Measurements from ENCODE around the gene TWNK.

TWNK gene

GRCh38 chr10:100978901-100979195 is 8.5 kb upstream of the TWNK start:
- H3K4me1 ChIP-seq (ENCODE audit: control insufficient read depth, insufficient read depth, low read length), result no peaks in the 10 kb centered on the region
- peaks cover 8 to 58% of the 10 kb centered on the region in 2 experiments for H3K36me3 ChIP-seq (ENCODE audit: control insufficient read depth in 2 of 2, insufficient read depth in 1 of 2, low read length in 2 of 2)
- H3K4me3 ChIP-seq (ENCODE audit: low read depth, low read length), result no peak overlapping the region
- POLR2A ChIA-PET, result no interaction called here
- no peaks in the 10 kb centered on the region for H3K9me3 ChIP-seq (ENCODE audit: control insufficient read depth, insufficient read depth, low read depth, low read length)
- CTCF ChIA-PET, result interaction anchor here (0.6 kb wide), 1 partner anchor 33 kb away, joined by 3 read pairs; no protein-coding TSS in a partner anchor
- no peak overlapping the region for H3K27ac ChIP-seq (ENCODE audit: extremely low read depth, low read depth, low read length)
- TF ChIP-seq BCL11A (tag by site-specific recombination; IDR thresholded peaks at IDR 0.05; ENCODE audit: low read depth) (no peak), GLIS1 (tag by site-specific recombination; IDR thresholded peaks at IDR 0.05) (no peak), ZBTB21 (tag by site-specific recombination; IDR thresholded peaks at IDR 0.05) (no peak), ZNF501 (tag by site-specific recombination; IDR thresholded peaks at IDR 0.05) (no peak), ZNF184 (tag by site-specific recombination; IDR thresholded peaks at IDR 0.05) (no peak), SP7 (tag by site-specific recombination; IDR thresholded peaks at IDR 0.05) (no peak), ZNF324 (tag by site-specific recombination; IDR thresholded peaks at IDR 0.05) (no peak), FEZF1 (tag by site-specific recombination; IDR thresholded peaks at IDR 0.05) (no peak), ZNF24 (tag by site-specific recombination; IDR thresholded peaks at IDR 0.05) (no peak), ZNF549 (tag by site-specific recombination; IDR thresholded peaks at IDR 0.05) (no peak), ZNF558 (tag by site-specific recombination; IDR thresholded peaks at IDR 0.05) (no peak), ZNF292 (tag by site-specific recombination; IDR thresholded peaks at IDR 0.05; ENCODE audit: borderline replicate concordance, low read depth) (no peak), ZEB2 (tag by site-specific recombination; IDR thresholded peaks at IDR 0.05) (no peak)
- TF ChIP-seq, protein P1, sequence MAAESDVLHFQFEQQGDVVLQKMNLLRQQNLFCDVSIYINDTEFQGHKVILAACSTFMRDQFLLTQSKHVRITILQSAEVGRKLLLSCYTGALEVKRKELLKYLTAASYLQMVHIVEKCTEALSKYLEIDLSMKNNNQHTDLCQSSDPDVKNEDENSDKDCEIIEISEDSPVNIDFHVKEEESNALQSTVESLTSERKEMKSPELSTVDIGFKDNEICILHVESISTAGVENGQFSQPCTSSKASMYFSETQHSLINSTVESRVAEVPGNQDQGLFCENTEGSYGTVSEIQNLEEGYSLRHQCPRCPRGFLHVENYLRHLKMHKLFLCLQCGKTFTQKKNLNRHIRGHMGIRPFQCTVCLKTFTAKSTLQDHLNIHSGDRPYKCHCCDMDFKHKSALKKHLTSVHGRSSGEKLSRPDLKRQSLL (tag by site-specific recombination; IDR thresholded peaks at IDR 0.05), result no peak
- TF ChIP-seq, protein P2, sequence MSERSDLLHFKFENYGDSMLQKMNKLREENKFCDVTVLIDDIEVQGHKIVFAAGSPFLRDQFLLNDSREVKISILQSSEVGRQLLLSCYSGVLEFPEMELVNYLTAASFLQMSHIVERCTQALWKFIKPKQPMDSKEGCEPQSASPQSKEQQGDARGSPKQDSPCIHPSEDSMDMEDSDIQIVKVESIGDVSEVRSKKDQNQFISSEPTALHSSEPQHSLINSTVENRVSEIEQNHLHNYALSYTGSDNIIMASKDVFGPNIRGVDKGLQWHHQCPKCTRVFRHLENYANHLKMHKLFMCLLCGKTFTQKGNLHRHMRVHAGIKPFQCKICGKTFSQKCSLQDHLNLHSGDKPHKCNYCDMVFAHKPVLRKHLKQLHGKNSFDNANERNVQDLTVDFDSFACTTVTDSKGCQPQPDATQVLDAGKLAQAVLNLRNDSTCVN (tag by site-specific recombination; optimal IDR thresholded peaks at IDR 0.05), result no peak
- TF ChIP-seq, protein P3, sequence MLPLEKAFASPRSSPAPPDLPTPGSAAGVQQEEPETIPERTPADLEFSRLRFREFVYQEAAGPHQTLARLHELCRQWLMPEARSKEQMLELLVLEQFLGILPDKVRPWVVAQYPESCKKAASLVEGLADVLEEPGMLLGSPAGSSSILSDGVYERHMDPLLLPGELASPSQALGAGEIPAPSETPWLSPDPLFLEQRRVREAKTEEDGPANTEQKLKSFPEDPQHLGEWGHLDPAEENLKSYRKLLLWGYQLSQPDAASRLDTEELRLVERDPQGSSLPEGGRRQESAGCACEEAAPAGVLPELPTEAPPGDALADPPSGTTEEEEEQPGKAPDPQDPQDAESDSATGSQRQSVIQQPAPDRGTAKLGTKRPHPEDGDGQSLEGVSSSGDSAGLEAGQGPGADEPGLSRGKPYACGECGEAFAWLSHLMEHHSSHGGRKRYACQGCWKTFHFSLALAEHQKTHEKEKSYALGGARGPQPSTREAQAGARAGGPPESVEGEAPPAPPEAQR (tag by site-specific recombination; IDR thresholded peaks at IDR 0.05), result no peak

DNA sequence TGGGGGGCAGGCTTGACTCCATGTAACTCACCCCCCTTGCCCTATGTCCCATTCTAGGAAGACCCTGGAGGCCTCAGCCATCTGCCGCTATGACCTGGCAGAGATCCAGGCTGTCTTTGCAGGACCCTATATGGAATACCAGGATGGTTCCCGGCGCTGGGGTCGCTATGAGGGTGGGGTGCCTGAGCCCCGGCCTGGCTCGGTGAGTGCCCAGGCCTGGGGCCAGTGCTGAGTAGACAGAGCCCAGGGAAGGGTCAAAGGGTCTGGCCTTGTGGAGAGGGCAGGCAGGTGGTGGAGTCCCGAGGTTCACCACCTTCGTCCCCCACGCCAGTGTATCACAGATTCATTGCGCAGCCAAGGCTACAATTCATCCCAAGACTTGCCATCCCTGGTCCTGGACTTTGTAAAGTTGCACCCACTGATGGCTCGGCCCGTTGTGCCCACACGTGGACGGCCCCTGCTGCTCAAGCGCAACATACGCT is 7.5 kb upstream of the TWNK start:
- Histone ChIP-seq H3K4me3 (ENCODE audit: low read depth, low read length) (no peak overlapping the region), H3K4me1 (ENCODE audit: control insufficient read depth, insufficient read depth, low read length) (no peaks in the 10 kb centered on the region), H3K36me3 (ENCODE audit: control insufficient read depth in 2 of 2, insufficient read depth in 1 of 2, low read length in 2 of 2) (peaks cover 4 to 68% of the 10 kb centered on the region in 2 experiments), H3K9me3 (ENCODE audit: control insufficient read depth, insufficient read depth, low read depth, low read length) (no peaks in the 10 kb centered on the region), H3K27ac (ENCODE audit: extremely low read depth, low read depth, low read length) (no peak overlapping the region)
- ChIA-PET POLR2A (interaction anchor here (0.7 kb wide), 1 partner anchor 37 kb away, joined by 4 read pairs; no protein-coding TSS in a partner anchor), CTCF (no interaction called here)
- no peak for TF ChIP-seq ZNF280C (tag by site-specific recombination; IDR thresholded peaks at IDR 0.05)
- no peak for TF ChIP-seq ZNF626 (tag by site-specific recombination; IDR thresholded peaks at IDR 0.05)
- TF ChIP-seq GLI2 (tag by site-specific recombination; IDR thresholded peaks at IDR 0.05; ENCODE audit: borderline replicate concordance, low read depth), result no peak
- TF ChIP-seq ZNF514 (tag by site-specific recombination; IDR thresholded peaks at IDR 0.05), result no peak
- TF ChIP-seq PRDM10 (tag by site-specific recombination; IDR thresholded peaks at IDR 0.05), result no peak
